IMR-90 (cell line): ENCODE measurements around the gene GRIK5. TPM values are rescaled to one million over a fixed set of nuclear protein-coding genes. Genes with fewer than 3 reads are reported as not detected.

Source experiments
- ATAC-seq: fragments of 200-7000 bp; cut with Tn5 transposase; 2 replicates; pipeline ENCODE4 v1.9.1; 2020; ENCODE audit warnings: low read depth, mild to moderate bottlenecking, moderate library complexity
- BruUV-seq: library from RNA; stranded (reverse); fragments of 400-500 nt; replicated peaks from 2 replicates; lab custom pipeline; 2021; lab: Mats Ljungman, UMichigan
- CTCF ChIA-PET: fragments of 300-600 bp; formaldehyde crosslinking; extraction: SDS; loops from one replicate; lab custom pipeline; 2021; ENCODE audit warnings: antibody characterized with exemption; lab: Yijun Ruan, JAX
- POLR2A ChIA-PET: fragments of 300-600 bp; sonication (Branson Sonifier 250); formaldehyde crosslinking; loops from one replicate; lab custom pipeline; 2022; ENCODE audit warnings: antibody characterized with exemption; ENCODE audit not compliant: unreplicated experiment; lab: Charles Lee
- DNase-seq: peaks from one replicate; pipeline ENCODE4 v3.0.0; 2013
- H2AFZ ChIP-seq: replicated peaks from 2 replicates; pipeline ENCODE3; 2013; ENCODE audit warnings: low read length, mild to moderate bottlenecking; ENCODE audit not compliant: poor library complexity
- H2AK5ac ChIP-seq: 2 replicates; pipeline ENCODE4 v1.6.1; 2013; ENCODE audit warnings: low read depth, low read length, inconsistent platforms
- H2AK9ac ChIP-seq: replicated peaks from 2 replicates; pipeline ENCODE3; 2013; ENCODE audit warnings: mild to moderate bottlenecking, low read depth, low read length, moderate library complexity; ENCODE audit not compliant: poor library complexity
- H2BK120ac ChIP-seq: 2 replicates; pipeline ENCODE4 v1.6.1; 2013; ENCODE audit warnings: low read depth, low read length, inconsistent platforms
- H2BK15ac ChIP-seq: 3 replicates; pipeline ENCODE4 v1.6.1; 2013; ENCODE audit warnings: low read depth, low read length, inconsistent platforms
- H2BK20ac ChIP-seq: 2 replicates; pipeline ENCODE4 v1.6.1; 2013; ENCODE audit warnings: low read depth, mild to moderate bottlenecking, inconsistent platforms, low read length, moderate library complexity
- H2BK5ac ChIP-seq: 2 replicates; pipeline ENCODE4 v1.6.1; 2013; ENCODE audit warnings: mild to moderate bottlenecking, low read depth, low read length, inconsistent platforms; ENCODE audit not compliant: poor library complexity, severe bottlenecking
- H3K14ac ChIP-seq: replicated peaks from 2 replicates; pipeline ENCODE4 v1.6.1; 2013; ENCODE audit warnings: low read depth, low read length, inconsistent platforms
- H3K18ac ChIP-seq: 2 replicates; pipeline ENCODE4 v1.6.1; 2013; ENCODE audit warnings: low read depth, low read length, control low read depth
- H3K23ac ChIP-seq: 2 replicates; pipeline ENCODE4 v1.6.1; 2013; ENCODE audit warnings: low read depth, low read length, inconsistent platforms
- H3K27ac ChIP-seq: 2 replicates; pipeline ENCODE4 v1.5.1; 2013; ENCODE audit warnings: mild to moderate bottlenecking, control low read depth, low read length; ENCODE audit not compliant: insufficient read depth
- H3K27me3 ChIP-seq: 2 replicates; pipeline ENCODE4 v1.6.1; 2013; ENCODE audit warnings: low read length; ENCODE audit not compliant: control insufficient read depth, insufficient read depth
- H3K36me3 ChIP-seq: 2 replicates; pipeline ENCODE4 v1.6.1; 2013; ENCODE audit warnings: low read length, mixed read lengths; ENCODE audit not compliant: control insufficient read depth, insufficient read depth
- H3K4ac ChIP-seq: 2 replicates; pipeline ENCODE4 v1.6.1; 2013; ENCODE audit warnings: low read depth, low read length, inconsistent platforms
- H3K4me1 ChIP-seq: 2 replicates; pipeline ENCODE4 v1.6.1; 2013; ENCODE audit warnings: low read length, mixed read lengths; ENCODE audit not compliant: control insufficient read depth, insufficient read depth
- H3K4me2 ChIP-seq: 2 replicates; pipeline ENCODE4 v1.6.1; 2013; ENCODE audit warnings: low read depth, mild to moderate bottlenecking, control low read depth, low read length, moderate library complexity
- H3K4me3 ChIP-seq: 2 replicates; pipeline ENCODE4 v1.5.1; 2013; ENCODE audit warnings: low read depth, mild to moderate bottlenecking, control low read depth, low read length, moderate library complexity; ENCODE audit not compliant: insufficient read depth
- H3K56ac ChIP-seq: 2 replicates; pipeline ENCODE4 v1.6.1; 2013; ENCODE audit warnings: low read length, inconsistent platforms; ENCODE audit not compliant: insufficient read depth; ENCODE audit errors: extremely low read depth
- H3K79me1 ChIP-seq, 2 experiments: 2 replicates each; pipeline ENCODE4 v1.6.1; 2013; ENCODE audit warnings: low read length in 2 of 2, inconsistent platforms in 1 of 2, low read depth in 1 of 2
- H3K9ac ChIP-seq: 2 replicates; pipeline ENCODE4 v1.6.1; 2013; ENCODE audit warnings: low read depth, low read length, control low read depth
- H3K9me1 ChIP-seq: 2 replicates; pipeline ENCODE4 v1.6.1; 2013; ENCODE audit warnings: low read length, inconsistent platforms; ENCODE audit not compliant: insufficient read depth
- H3K9me3 ChIP-seq: 2 replicates; pipeline ENCODE4 v1.6.1; 2013; ENCODE audit warnings: low read length; ENCODE audit not compliant: control insufficient read depth, insufficient read depth
- H4K20me1 ChIP-seq: 2 replicates; pipeline ENCODE4 v1.6.1; 2013; ENCODE audit warnings: low read length, inconsistent platforms; ENCODE audit not compliant: insufficient read depth
- H4K5ac ChIP-seq: 2 replicates; pipeline ENCODE4 v1.6.1; 2013; ENCODE audit warnings: mild to moderate bottlenecking, low read depth, low read length, control low read depth
- H4K8ac ChIP-seq, 2 experiments: 2 replicates each; pipeline ENCODE4 v1.6.1; 2013; ENCODE audit warnings: low read depth in 2 of 2, low read length in 2 of 2, control low read depth in 1 of 2, inconsistent platforms in 1 of 2
- H4K91ac ChIP-seq: 2 replicates; pipeline ENCODE4 v1.6.1; 2013; ENCODE audit warnings: low read depth, low read length, inconsistent platforms; ENCODE audit not compliant: insufficient read depth
- CTCF ChIP-seq: conservative IDR thresholded peaks from 2 replicates; pipeline ENCODE4 v1.5.1; 2012; ENCODE audit warnings: mild to moderate bottlenecking, low read depth, low read length, improper control_type of control experiment
- POLR2A ChIP-seq: IDR thresholded peaks from 2 replicates; pipeline ENCODE4 v1.6.1; 2012; ENCODE audit warnings: mild to moderate bottlenecking, low read depth, low read length
- WGBS, 2 experiments: methylation state at CpG; one replicate each; pipeline versions ENCODE4 v1.1.5 to v1.1.7; 2013; ENCODE audit warnings: missing lambda C conversion rate in 2 of 2; ENCODE audit not compliant: insufficient read length in 1 of 2; ENCODE audit errors: extremely low coverage in 2 of 2; 5-methylcytosine and 5-hydroxymethylcytosine counted together
- dilution Hi-C: fragments of 300-500 bp; cut with HindIII; formaldehyde crosslinking; loops from one replicate; pipeline ENCODE4 v1.14.3; 2018; ENCODE audit warnings: low sequenced_read_pairs; ENCODE audit not compliant: unreplicated experiment
- in situ Hi-C: fragments of 300-500 bp; cut with MboI; formaldehyde crosslinking; loops from 3 replicates; pipeline ENCODE4 v1.14.3; 2019; ENCODE audit warnings: low sequenced_read_pairs, inconsistent platforms, mixed read lengths
- intact Hi-C: fragments of 100-400 bp; cut with micrococcal nuclease; formaldehyde crosslinking; loops from 2 replicates; pipeline ENCODE4 v1.10.0; 2022
- polyA plus RNA-seq, 3 experiments: library from polyadenylated mRNA; depleted of rRNA; stranded (reverse); fragments of >200 nt; gene quantifications; 2 replicates each; pipeline ENCODE4 v1.2.3, GENCODE V29; 2012; ENCODE audit warnings: low replicate concordance in 1 of 3
- total RNA-seq: library from RNA; depleted of rRNA; stranded (reverse); fragments of >200 nt; gene quantifications from 2 replicates; pipeline ENCODE4 v1.2.3, GENCODE V29; 2012

Gene GRIK5
- total and polyA plus RNA-seq, 2 of the 4 experiments (the other 2 are of a cell fraction) = 0.10 TPM; not detected in 1

GRCh38 chr19:42091742-42092141, 21.7 kb upstream of the GRIK5 start:
- H2BK5ac ChIP-seq = no peak overlapping the region
- no peaks in the 10 kb centered on the region for H4K20me1 ChIP-seq
- ATAC-seq = peak; percentile 19; the same call in 1 of the 2 replicates
- intact Hi-C loops = no loop called here
- H3K79me1 ChIP-seq = peaks cover 0 to 15% of the 10 kb centered on the region in 2 experiments; a peak in 2 of 4 replicates
- H2AFZ ChIP-seq = no peak overlapping the region
- H3K9ac ChIP-seq = no peak overlapping the region
- no peaks in the 10 kb centered on the region; the same call in 1 of the 2 replicates for H3K27me3 ChIP-seq
- H2BK15ac ChIP-seq = no peak overlapping the region
- no peak overlapping the region for H3K4me2 ChIP-seq
- DNase-seq = peak; percentile 64
- no peaks in the 10 kb centered on the region for H3K36me3 ChIP-seq
- in situ Hi-C loops = no loop called here
- TF ChIP-seq CTCF (no peak), POLR2A (no peak)
- H3K23ac ChIP-seq = no peak overlapping the region
- H3K27ac ChIP-seq = no peak overlapping the region
- H2AK9ac ChIP-seq = peak overlapping the region; percentile 3
- no peak overlapping the region for H2BK120ac ChIP-seq
- no peak overlapping the region for H3K56ac ChIP-seq
- no peaks in the 10 kb centered on the region for H3K9me3 ChIP-seq
- H3K4me3 ChIP-seq = no peak overlapping the region
- H3K18ac ChIP-seq = no peak overlapping the region
- no CpG with 5 or more reads among the region's 10 CpGs for WGBS, 2 experiments
- H4K8ac ChIP-seq = 0 out of 4 replicates have a peak overlapping the region, but pooled peaks of 1 of the 2 experiments have one; percentile 6
- H3K4me1 ChIP-seq = peaks cover 12% of the 10 kb centered on the region
- H4K91ac ChIP-seq = 0 out of 2 replicates have a peak overlapping the region, but pooled peaks have one; percentile 32
- ChIA-PET CTCF (no interaction called here), POLR2A (no interaction called here)
- no peak overlapping the region for H2BK20ac ChIP-seq
- peak overlapping the region; percentile 85 for H2AK5ac ChIP-seq
- no peak overlapping the region for H3K4ac ChIP-seq
- dilution Hi-C loops = no loop called here
- no peak overlapping the region for H3K14ac ChIP-seq
- H4K5ac ChIP-seq = no peak overlapping the region
- H3K9me1 ChIP-seq = peaks cover 10% of the 10 kb centered on the region
- BruUV-seq = no TSS peak
